Measurements from ENCODE around the gene ANTKMT.

- TF ChIP-seq, protein P1, sequence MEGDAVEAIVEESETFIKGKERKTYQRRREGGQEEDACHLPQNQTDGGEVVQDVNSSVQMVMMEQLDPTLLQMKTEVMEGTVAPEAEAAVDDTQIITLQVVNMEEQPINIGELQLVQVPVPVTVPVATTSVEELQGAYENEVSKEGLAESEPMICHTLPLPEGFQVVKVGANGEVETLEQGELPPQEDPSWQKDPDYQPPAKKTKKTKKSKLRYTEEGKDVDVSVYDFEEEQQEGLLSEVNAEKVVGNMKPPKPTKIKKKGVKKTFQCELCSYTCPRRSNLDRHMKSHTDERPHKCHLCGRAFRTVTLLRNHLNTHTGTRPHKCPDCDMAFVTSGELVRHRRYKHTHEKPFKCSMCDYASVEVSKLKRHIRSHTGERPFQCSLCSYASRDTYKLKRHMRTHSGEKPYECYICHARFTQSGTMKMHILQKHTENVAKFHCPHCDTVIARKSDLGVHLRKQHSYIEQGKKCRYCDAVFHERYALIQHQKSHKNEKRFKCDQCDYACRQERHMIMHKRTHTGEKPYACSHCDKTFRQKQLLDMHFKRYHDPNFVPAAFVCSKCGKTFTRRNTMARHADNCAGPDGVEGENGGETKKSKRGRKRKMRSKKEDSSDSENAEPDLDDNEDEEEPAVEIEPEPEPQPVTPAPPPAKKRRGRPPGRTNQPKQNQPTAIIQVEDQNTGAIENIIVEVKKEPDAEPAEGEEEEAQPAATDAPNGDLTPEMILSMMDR (IDR thresholded peaks at IDR 0.05), result no peak
- TF ChIP-seq POLR2A (IDR thresholded peaks at IDR 0.05), result no peak
Observed at GRCh38 chr16:759110-759910, 38.4 kb downstream of the ANTKMT start.

All from vagina (tissue), 2 donors.